Measurements from ENCODE around the gene CCL1.

CCL1 gene, protein sequence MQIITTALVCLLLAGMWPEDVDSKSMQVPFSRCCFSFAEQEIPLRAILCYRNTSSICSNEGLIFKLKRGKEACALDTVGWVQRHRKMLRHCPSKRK

GRCh38 chr17:34363183-34363661, at the start of gene CCL1:
TSS of gene CCL1 (minus strand) at chr17:34363233. CDS start at chr17:34363161, 72 bp downstream.
- no peak within 1 kb of the TSS for H3K4me3 ChIP-seq (ENCODE audit: low read depth, low read length)

DNA sequence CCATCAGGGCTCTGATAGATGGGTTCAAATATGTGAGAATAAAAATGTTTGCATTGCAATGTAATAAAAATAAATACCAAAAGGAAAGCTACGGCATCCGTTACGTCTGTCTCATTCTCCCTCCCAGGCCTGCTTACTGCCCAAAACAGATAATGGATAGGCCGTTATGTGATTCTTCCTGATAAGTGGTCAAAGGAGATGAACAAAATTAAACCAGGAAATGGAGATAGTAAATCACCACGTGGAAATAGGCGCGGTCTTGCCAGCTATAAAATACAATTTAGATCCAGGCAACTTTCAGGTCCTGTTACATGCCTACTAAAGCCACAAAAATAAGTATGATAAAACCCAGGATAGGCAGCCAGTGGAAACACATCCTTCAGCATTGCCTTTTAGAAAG, 49.5 kb upstream of the CCL1 start:
- H3K4me3 ChIP-seq (ENCODE audit: low read depth, low read length): no peak overlapping the region

DNA sequence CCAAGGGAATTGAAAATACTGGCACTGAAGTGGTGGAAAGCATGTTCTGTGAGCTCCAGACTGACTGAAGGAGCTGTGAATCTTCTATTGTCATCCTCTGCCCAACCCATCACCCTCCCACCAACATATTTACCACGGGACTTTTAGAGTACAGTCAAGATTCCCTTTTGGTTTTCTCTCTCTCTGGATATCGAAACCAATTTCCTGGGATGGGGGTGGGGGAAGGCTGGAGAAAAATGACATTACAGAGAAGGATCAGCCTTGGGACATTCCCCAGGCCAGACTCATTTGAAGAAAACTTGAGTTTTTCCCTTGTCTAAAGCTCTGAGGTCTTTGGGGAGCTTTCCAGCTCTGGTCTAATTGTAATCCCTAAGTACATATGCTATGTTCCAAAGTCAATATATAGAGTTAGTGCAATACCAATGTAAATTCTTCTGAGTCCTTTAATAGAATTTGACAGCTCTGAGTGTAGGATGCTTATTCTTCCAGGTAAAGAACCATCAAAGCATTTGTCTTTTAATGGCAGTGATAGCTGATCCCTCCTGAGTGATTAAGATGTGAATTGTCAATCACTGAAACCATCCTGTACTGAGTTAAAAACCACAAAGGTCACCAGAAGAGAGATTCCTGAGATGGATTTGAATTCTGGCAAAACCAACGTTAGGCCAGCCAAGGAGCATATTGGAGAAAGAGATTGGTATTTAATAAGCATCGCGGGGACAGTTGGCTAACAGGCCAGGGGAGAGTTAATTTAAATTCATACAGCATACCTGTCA, 48.8 kb upstream of the CCL1 start:
- H3K4me3 ChIP-seq (ENCODE audit: low read depth, low read length): no peak overlapping the region

DNA sequence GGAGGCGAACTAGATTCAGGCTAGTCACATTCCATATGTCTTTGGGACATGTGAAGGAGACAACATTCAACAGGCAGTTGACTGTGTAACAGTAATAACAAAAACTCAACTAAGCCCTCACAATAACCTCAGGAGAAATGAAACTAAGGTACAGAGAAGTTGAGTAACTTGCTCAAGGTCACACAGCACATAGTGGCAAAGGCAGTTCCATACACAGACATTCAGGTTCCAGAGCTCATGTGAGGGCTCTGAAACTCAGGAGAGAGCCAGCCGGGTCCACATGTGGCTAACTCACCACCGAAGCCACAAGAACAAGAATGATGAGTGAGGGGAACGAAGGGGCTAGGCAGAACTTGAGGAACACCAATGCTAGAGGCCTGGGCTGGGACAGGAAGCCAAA, 46.3 kb upstream of the CCL1 start:
- H3K4me3 ChIP-seq (ENCODE audit: low read depth, low read length): no peak overlapping the region

DNA sequence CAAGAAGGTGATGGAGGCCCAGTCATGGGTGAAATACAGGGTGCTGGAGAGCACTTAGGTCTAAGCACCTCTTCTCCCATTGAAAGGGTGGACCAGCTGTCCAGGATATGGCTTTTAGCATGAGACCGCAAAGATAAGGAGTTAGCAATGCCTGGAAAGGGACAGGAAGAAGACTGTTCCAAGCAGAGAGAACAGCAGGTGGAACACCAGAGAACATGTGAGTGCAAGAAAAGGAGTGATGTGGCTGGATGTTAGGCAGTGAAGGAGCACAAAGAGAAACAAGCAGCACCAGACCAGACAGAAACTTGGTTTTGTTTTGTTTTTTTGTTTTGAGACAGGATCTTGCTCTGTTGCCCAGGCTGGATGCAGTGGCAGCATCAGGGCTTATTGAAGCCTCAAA, 45.4 kb upstream of the CCL1 start:
- H3K4me3 ChIP-seq (ENCODE audit: low read depth, low read length): no peak overlapping the region

DNA sequence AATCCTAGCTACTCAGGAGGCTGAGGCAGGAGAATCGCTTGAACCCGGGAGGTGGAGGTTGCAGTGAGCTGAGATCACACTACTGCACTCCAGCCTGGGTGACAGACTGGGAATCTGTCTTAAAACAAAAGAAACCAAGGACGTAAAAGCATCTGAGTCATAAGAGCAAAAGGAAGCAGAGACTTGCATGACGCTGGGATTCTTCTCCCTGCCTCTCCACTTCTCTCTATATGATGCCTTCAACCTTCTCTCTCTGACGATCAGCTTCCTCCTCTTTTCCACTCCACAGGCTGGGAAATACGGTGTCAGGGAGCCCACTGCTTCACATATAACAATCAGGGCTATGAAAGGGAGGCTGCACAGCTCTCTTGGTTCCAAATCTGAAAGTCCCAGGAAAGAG, 43.2 kb upstream of the CCL1 start:
- H3K4me3 ChIP-seq (ENCODE audit: low read depth, low read length): no peak overlapping the region

- H3K4me3 ChIP-seq (ENCODE audit: low read depth, low read length): no peak overlapping the region
Measured at GRCh38 chr17:34403006-34403405, 40.0 kb upstream of the CCL1 start.

- H3K4me3 ChIP-seq (ENCODE audit: low read depth, low read length): no peak overlapping the region
Measured at GRCh38 chr17:34401165-34401564, 38.1 kb upstream of the CCL1 start.

DNA sequence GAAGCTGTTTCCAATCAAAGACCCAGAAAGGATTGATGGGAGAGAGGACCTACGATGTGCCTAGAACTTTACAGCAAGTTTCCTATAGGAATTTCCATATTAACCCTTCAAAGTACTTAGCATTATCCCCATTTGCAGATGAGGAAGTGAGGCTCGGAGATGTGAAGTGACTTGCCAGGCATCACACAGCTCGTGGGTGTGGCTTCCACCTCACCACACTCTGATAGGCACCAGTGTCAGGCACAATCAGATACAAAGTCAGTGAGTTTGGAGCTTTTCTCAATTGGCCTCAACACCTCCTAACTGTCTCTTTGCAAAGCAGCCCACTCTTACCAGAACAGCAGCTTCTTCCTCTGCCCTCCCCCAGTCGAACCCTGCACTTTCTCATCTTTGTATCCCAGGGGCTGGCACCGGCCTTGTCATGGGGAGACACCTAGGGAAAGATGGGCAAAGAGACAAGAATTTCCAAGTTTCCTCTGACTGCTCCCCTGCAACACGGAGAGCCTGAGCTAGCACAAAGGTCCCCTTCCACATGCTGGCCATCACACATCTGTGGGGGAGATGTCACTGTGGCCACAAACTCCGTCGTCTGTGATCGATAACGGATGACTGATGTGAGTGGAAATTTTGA, 37.4 kb upstream of the CCL1 start:
- no peak overlapping the region for H3K4me3 ChIP-seq (ENCODE audit: low read depth, low read length)

GRCh38 chr17:34399725-34400124, 36.7 kb upstream of the CCL1 start:
- H3K4me3 ChIP-seq (ENCODE audit: low read depth, low read length): no peak overlapping the region

- no peak overlapping the region for H3K4me3 ChIP-seq (ENCODE audit: low read depth, low read length)
Measured at GRCh38 chr17:34398990-34399389, 36.0 kb upstream of the CCL1 start.

DNA sequence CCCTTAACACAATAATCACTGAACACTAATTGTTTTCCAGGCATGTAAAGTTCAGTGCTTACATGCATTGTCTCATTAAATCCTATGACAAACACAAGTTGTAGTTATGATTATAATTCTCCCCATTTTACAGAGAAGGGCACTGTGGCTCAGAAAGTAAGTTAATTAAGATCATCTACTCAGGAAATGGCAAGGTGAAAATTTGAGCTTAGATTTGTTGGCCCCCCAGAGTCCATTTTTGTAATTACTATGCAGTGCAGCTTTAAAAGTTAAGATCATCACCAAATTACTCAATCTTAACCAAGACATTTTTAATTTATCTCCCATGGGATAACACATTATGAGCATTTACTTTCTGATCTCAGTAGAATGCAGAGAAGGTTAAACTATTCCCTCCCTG, 34.2 kb upstream of the CCL1 start:
- H3K4me3 ChIP-seq (ENCODE audit: low read depth, low read length): no peak overlapping the region

GRCh38 chr17:34393401-34393800, 30.4 kb upstream of the CCL1 start:
- no peak overlapping the region for H3K4me3 ChIP-seq (ENCODE audit: low read depth, low read length)

DNA sequence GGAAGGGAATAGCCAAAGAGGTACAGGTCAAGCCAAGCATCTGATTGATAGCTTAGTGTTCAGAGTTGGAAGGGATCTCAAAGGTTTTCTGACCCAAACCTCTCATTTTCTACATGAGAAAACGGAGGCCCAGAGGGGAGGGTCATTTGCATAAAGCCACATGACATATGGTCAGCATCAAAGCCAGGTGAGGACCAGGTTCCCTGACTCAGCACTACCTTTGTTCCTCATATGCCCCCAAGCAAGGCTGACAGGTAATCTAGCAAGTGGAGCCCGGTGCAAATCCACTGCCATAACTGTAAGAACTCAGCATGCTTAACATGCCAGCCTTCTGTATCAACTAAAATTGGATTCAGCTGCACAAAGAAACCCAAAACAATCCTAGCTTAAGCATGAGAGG, 28.2 kb upstream of the CCL1 start:
- no peak overlapping the region for H3K4me3 ChIP-seq (ENCODE audit: low read depth, low read length)

GRCh38 chr17:34390649-34391048, 27.6 kb upstream of the CCL1 start:
- H3K4me3 ChIP-seq (ENCODE audit: low read depth, low read length): no peak overlapping the region

GRCh38 chr17:34389126-34389750, 26.2 kb upstream of the CCL1 start:
- no peak overlapping the region for H3K4me3 ChIP-seq (ENCODE audit: low read depth, low read length)

GRCh38 chr17:34387566-34387965, 24.5 kb upstream of the CCL1 start:
- no peak overlapping the region for H3K4me3 ChIP-seq (ENCODE audit: low read depth, low read length)

GRCh38 chr17:34386697-34387550, 23.9 kb upstream of the CCL1 start:
- H3K4me3 ChIP-seq (ENCODE audit: low read depth, low read length): no peak overlapping the region

DNA sequence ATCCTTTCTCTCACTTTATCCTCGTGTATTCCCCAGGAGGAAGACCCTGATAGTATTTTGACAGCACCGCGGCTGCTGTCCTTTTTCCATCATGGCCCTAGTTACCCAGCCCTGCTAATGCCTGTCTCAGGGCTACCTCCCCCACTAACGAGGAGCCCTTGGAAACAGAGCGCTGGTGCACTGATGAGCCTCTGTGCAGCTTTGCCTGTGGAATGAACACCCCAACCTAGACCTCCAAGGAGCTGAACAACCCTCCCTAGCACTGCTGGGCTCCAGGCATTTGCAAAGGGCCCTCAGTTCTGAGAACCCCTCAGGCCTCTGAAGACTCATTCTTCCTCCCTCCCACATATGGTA, 23.3 kb upstream of the CCL1 start:
- no peak overlapping the region for H3K4me3 ChIP-seq (ENCODE audit: low read depth, low read length)

- H3K4me3 ChIP-seq (ENCODE audit: low read depth, low read length): no peak overlapping the region
Measured at GRCh38 chr17:34384822-34385605, 22.0 kb upstream of the CCL1 start.
